Neural progenitor cell (in vitro differentiated cells): ENCODE measurements around the gene ETV6.

Source experiments
- EZH2 ChIP-seq: fragments of 200-600 bp; sonication (generic); IDR thresholded peaks from 2 replicates; pipeline ENCODE4 v1.6.1; 2017; ENCODE audit warnings: antibody characterized with exemption, mild to moderate bottlenecking, moderate library complexity
- EZH2phosphoT487 ChIP-seq: fragments of 200-600 bp; sonication (generic); IDR thresholded peaks from 2 replicates; pipeline ENCODE4 v1.6.1; 2017; ENCODE audit warnings: antibody characterized with exemption
- TF ChIP-seq, protein P1 (sequence below): fragments of 200-600 bp; sonication (generic); IDR thresholded peaks from 2 replicates; pipeline ENCODE4 v1.5.1; 2017; ENCODE audit warnings: antibody characterized with exemption, mild to moderate bottlenecking

DNA sequence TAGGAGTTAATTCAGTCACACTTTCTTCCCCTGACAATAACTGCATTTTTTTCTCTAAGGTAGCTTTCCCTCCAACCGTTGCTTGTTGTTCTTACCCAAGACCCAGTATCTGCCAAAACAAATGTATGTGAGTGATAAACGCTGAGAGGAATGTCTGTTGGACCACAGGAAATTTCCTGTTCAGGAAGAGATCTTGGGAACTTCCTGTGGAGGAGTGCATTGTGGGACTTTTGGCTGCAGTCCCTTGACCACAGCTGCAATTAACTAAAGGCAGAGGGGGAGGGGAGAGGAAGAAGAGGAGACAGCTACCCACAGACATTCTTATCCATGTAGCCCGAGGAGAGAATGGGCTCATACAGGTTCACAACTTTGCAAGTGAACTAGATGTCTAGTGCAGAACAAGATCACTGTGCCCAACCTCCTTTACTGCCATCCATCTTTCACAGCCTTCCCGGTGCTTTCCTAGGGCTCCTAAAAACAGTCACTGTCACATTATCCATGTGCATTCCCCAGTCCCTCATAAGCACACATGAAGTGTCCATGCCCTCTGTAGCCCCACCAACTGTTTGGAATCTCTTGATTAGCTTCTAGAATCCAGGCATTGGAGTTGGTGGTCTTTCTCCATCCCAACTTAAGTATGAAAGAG is 149.5 kb downstream of the ETV6 start:
- TF ChIP-seq, protein P1, sequence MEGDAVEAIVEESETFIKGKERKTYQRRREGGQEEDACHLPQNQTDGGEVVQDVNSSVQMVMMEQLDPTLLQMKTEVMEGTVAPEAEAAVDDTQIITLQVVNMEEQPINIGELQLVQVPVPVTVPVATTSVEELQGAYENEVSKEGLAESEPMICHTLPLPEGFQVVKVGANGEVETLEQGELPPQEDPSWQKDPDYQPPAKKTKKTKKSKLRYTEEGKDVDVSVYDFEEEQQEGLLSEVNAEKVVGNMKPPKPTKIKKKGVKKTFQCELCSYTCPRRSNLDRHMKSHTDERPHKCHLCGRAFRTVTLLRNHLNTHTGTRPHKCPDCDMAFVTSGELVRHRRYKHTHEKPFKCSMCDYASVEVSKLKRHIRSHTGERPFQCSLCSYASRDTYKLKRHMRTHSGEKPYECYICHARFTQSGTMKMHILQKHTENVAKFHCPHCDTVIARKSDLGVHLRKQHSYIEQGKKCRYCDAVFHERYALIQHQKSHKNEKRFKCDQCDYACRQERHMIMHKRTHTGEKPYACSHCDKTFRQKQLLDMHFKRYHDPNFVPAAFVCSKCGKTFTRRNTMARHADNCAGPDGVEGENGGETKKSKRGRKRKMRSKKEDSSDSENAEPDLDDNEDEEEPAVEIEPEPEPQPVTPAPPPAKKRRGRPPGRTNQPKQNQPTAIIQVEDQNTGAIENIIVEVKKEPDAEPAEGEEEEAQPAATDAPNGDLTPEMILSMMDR: no peak
- TF ChIP-seq EZH2phosphoT487 (no peak), EZH2 (no peak)
